K562 (cell line): Measurements from ENCODE around the gene CSNK1G3. TPM values are rescaled to one million over a fixed set of nuclear protein-coding genes. Genes with fewer than 3 reads are reported as not detected.

Experiments
- ATAC-seq: fragments of 200-7000 bp; cut with Tn5 transposase; 3 replicates; pipeline ENCODE4 v1.9.1; 2020; ENCODE audit warnings: moderate library complexity
- BruUV-seq: library from RNA; stranded (reverse); fragments of 400-500 nt; replicated peaks from 2 replicates; lab custom pipeline; 2021; lab: Mats Ljungman, UMichigan
- CTCF ChIA-PET: fragments of 300-600 bp; formaldehyde crosslinking; extraction: SDS; loops from one replicate; lab custom pipeline; 2021; ENCODE audit warnings: low intra/inter-chr PET ratio; lab: Yijun Ruan, JAX
- POLR2A ChIA-PET: fragments of 300-600, 350-650 bp; sonication (Branson Sonifier 250); formaldehyde crosslinking; extraction: SDS; loops from one replicate; lab custom pipeline; 2021; ENCODE audit warnings: antibody characterized with exemption, inconsistent platforms; lab: Yijun Ruan, JAX
- DNase-seq, 4 experiments: peaks; one replicate each; pipeline versions ENCODE4 v3.0.0 to v3.0.0-alpha.2; 2011 to 2018; ENCODE audit warnings: low spot score in 3 of 4, mixed read lengths in 3 of 4; ENCODE audit errors: extremely low read depth in 1 of 4
- FAIRE-seq: peaks from 2 replicates; lab custom pipeline; 2011; peaks lifted over from hg19 to GRCh38; lab: Jason Lieb, UNC
- H2AFZ ChIP-seq: 2 replicates; pipeline ENCODE4 v1.6.0; 2011; ENCODE audit warnings: low read depth, low read length, control low read depth, inconsistent platforms
- H3K27ac ChIP-seq: fragments of 200-600 bp; 3 replicates; pipeline ENCODE4 v1.8.0; 2011; ENCODE audit warnings: low read depth, mild to moderate bottlenecking, control low read depth, inconsistent platforms, low read length, moderate library complexity, mixed read lengths; ENCODE audit errors: extremely low read depth
- H3K27me3 ChIP-seq, 2 experiments: fragments of 300-600 bp in 1 of 2; 2 replicates in 1 of 2; 3 replicates in 1 of 2; pipeline versions ENCODE4 v1.6.0 to v1.8.0; 2011; ENCODE audit warnings: inconsistent platforms in 2 of 2, low read length in 2 of 2, mild to moderate bottlenecking in 1 of 2, mixed read lengths in 1 of 2, moderate library complexity in 1 of 2; ENCODE audit not compliant: control insufficient read depth in 2 of 2, insufficient read depth in 2 of 2
- H3K36me3 ChIP-seq: fragments of 300-600 bp; 3 replicates; pipeline ENCODE4 v1.8.0; 2011; ENCODE audit warnings: mild to moderate bottlenecking, low read length, inconsistent platforms; ENCODE audit not compliant: control insufficient read depth, insufficient read depth
- H3K4me1 ChIP-seq, 2 experiments: fragments of 200-600 bp in 1 of 2; replicated peaks in 1 of 2; 2 replicates in 1 of 2; 3 replicates in 1 of 2; pipeline versions ENCODE4 v1.5.1 to v1.8.0; 2011; ENCODE audit warnings: inconsistent platforms in 2 of 2, low read length in 2 of 2, mild to moderate bottlenecking in 1 of 2, mixed read lengths in 1 of 2, moderate library complexity in 1 of 2; ENCODE audit not compliant: control insufficient read depth in 2 of 2, insufficient read depth in 2 of 2
- H3K4me2 ChIP-seq: 2 replicates; pipeline ENCODE4 v1.6.1; 2011; ENCODE audit warnings: low read length, control low read depth, inconsistent platforms, mixed read lengths; ENCODE audit not compliant: insufficient read depth
- H3K4me3 ChIP-seq: fragments of 200-600 bp; sonication (generic), shearing (Covaris generic); 2 replicates; pipeline ENCODE4 v1.5.1; 2016; ENCODE audit warnings: control low read depth, inconsistent platforms
- H3K79me2 ChIP-seq: fragments of 200-600 bp; 3 replicates; pipeline ENCODE4 v1.8.0; 2011; ENCODE audit warnings: low read length, inconsistent platforms; ENCODE audit not compliant: control insufficient read depth, insufficient read depth
- H3K9ac ChIP-seq, 2 experiments: 2 replicates each; pipeline versions ENCODE4 v1.6.0 to v1.6.1; 2011; ENCODE audit warnings: low read depth in 2 of 2, low read length in 2 of 2, control low read depth in 1 of 2, inconsistent platforms in 1 of 2, mild to moderate bottlenecking in 1 of 2, mixed read lengths in 1 of 2; ENCODE audit not compliant: insufficient read depth in 1 of 2
- H3K9me1 ChIP-seq: one replicate; pipeline ENCODE4 v1.6.0; 2011; ENCODE audit warnings: inconsistent platforms, mild to moderate bottlenecking, low read length, moderate library complexity; ENCODE audit not compliant: control insufficient read depth, insufficient read depth
- H3K9me3 ChIP-seq: replicated peaks from 2 replicates; pipeline ENCODE4 v1.5.1; 2011; ENCODE audit warnings: low read depth, low read length, inconsistent platforms; ENCODE audit not compliant: control insufficient read depth, insufficient read depth
- H4K20me1 ChIP-seq: replicated peaks from 2 replicates; pipeline ENCODE4 v1.6.1; 2011; ENCODE audit warnings: low read length, inconsistent platforms, mixed read lengths; ENCODE audit not compliant: control insufficient read depth, insufficient read depth
- FOXA1 ChIP-seq: fragments of 450-650 bp; IDR thresholded peaks from 2 replicates; pipeline ENCODE4 v1.6.1; 2016; ENCODE audit warnings: mild to moderate bottlenecking, borderline replicate concordance
- MAFF ChIP-seq: IDR thresholded peaks from 2 replicates; pipeline ENCODE4 v1.6.1; 2012; ENCODE audit warnings: low read length, improper control_type of control experiment
- RBM17 ChIP-seq: fragments of 200-400 bp; formaldehyde crosslinking; IDR thresholded peaks from 2 replicates; pipeline ENCODE4 v1.6.1; 2017; ENCODE audit warnings: low read depth, mild to moderate bottlenecking, low read length, borderline replicate concordance
- ZNF175 ChIP-seq: fragments of 200-800 bp; sonication (Bioruptor generic); IDR thresholded peaks from 2 replicates; pipeline ENCODE4 v1.6.1; 2016; ENCODE audit warnings: low read depth, mild to moderate bottlenecking, missing genetic modification characterization, missing compliant biosample characterization
- ZNF316 ChIP-seq: fragments of 450-650 bp; IDR thresholded peaks from 2 replicates; pipeline ENCODE4 v1.6.1; 2016
- WGBS: fragments of 100-300 bp; shearing (Covaris generic); methylation state at CpG from one replicate; pipeline ENCODE4 v1.1.6; 2016; ENCODE audit warnings: low coverage, mixed read lengths; ENCODE audit not compliant: insufficient coverage; ENCODE audit errors: missing lambda C conversion rate; 5-methylcytosine and 5-hydroxymethylcytosine counted together
- in situ Hi-C: fragments of 300-500 bp; cut with MboI; formaldehyde crosslinking; loops from 4 replicates; pipeline ENCODE4 v1.15.0; 2018; ENCODE audit warnings: inconsistent platforms, mixed read lengths
- intact Hi-C: fragments of 100-400 bp; cut with micrococcal nuclease; formaldehyde crosslinking; loops from 2 replicates; pipeline ENCODE4 v1.14.2; 2022
- polyA plus RNA-seq, 8 experiments: library from polyadenylated mRNA; depleted of rRNA in 4 of 8; stranded (reverse) in 5 of 8; unstranded in 3 of 8; fragments of >200 nt; fragmentation: Nextera tagmentation in 2 of 8; fragmentation: Illumina TruSeq in 1 of 8; extraction: Ambion mirVana in 2 of 8; extraction: Trizol in 1 of 8; gene quantifications; 2 replicates each; pipeline versions ENCODE4 v1.2.1 to v1.2.3, GENCODE V29; 2011 to 2014; ENCODE audit warnings: inconsistent platforms in 1 of 8, missing spikeins in 1 of 8
- total RNA-seq, 7 experiments: library from RNA; depleted of rRNA in 6 of 7; stranded (reverse); fragments of >200 nt in 6 of 7; fragmentation: Illumina TruSeq in 2 of 7; extraction: Trizol in 2 of 7; gene quantifications; 2 replicates each; pipeline versions ENCODE4 v1.2.1 to v1.2.3, GENCODE V29; 2011 to 2021; ENCODE audit warnings: low replicate concordance in 1 of 7

The CSNK1G3 gene
- total and polyA plus RNA-seq, 9 of the 15 experiments (the other 6 are each of a cell fraction or from before 2014, with no cell fraction given), result 8.3 to 27.6 (median 16.5) TPM

DNA sequence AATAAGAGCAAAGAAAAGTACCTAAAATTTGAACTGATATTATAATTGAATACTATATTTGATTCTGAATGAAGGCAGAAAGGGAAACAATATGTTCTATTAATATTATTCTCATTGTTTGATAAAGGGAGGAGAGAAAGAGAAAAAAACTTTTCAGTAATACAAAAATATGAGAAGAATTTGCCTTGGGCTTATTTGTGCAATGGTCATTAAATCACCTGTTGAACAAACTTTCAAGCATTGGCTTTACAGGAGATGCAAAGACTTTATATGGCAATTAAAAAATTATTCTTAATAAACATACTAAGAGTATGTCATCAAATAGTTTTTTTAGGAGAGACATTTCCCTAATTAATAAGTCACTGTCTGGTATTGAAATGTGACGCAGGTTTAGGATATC is 85.0 kb downstream of the CSNK1G3 start (continued):
- TF ChIP-seq ZNF175 (CRISPR knock-in tag), result no peak
- TF ChIP-seq FOXA1, result no peak

DNA sequence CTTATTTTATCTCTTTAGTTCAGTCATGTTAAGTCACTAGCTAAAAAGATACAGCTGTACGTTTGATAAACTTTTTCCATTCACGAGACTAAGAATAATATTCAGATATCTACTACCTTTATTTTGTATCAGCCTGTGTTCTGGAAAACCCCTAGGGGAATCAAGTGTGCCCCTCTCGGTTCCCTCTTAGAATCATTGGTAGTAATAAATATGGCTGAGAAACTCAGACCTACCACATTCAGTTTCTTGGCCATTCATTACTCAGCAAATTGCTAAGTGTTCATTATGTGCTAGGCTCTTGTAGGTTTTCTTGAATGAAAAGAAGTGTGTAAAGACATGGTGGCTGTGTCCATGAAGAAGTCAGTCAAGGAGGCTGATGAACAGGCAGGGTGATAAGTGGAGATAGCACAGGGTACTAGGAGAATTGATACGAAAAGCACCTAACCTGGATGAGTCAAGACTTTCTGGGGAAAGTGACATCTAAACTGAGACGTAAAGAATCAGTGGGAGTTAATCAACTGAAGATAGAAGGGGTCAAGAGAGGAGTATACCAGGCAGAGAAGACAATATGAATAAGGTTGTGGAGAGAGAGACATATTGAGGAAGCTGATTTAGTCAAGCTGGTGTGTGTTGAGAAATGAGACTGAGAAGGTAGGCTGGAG is 86.2 kb downstream of the CSNK1G3 start:
- no peaks in the 10 kb centered on the region for H3K9me1 ChIP-seq
- ATAC-seq (no peak), DNase-seq (no peak), FAIRE-seq (no peak)
- H3K27me3 ChIP-seq, result no peaks in the 10 kb centered on the region
- no peak overlapping the region for H3K9ac ChIP-seq
- TF ChIP-seq RBM17 (no peak), MAFF (peak; percentile 12; the same call in 1 of the 2 replicates), ZNF316 (peak; percentile 42; the same call in 1 of the 2 replicates)
- peaks cover 6% of the 10 kb centered on the region; the same call in 1 of the 3 replicates for H3K36me3 ChIP-seq
- in situ Hi-C loops, result no loop called here
- H3K27ac ChIP-seq, result no peak overlapping the region
- no peaks in the 10 kb centered on the region for H3K4me1 ChIP-seq
- no peak overlapping the region for H2AFZ ChIP-seq
- ChIA-PET POLR2A (no interaction called here), CTCF (no interaction called here)
- WGBS, result 50% methylated on average over 5 of the region's 5 CpGs
- no peak overlapping the region for H3K4me3 ChIP-seq
- no peaks in the 10 kb centered on the region for H4K20me1 ChIP-seq
- no peak overlapping the region for H3K4me2 ChIP-seq
- H3K79me2 ChIP-seq, result no peaks in the 10 kb centered on the region
- intact Hi-C loops, result no loop called here
- BruUV-seq, result no TSS peak
- no peaks in the 10 kb centered on the region for H3K9me3 ChIP-seq
